ENCODE data around the gene ANKRD34C.

- no peak for TF ChIP-seq JUN (IDR thresholded peaks at IDR 0.05)
- TF ChIP-seq CTCF (IDR thresholded peaks at IDR 0.05): no peak
- TF ChIP-seq NPAS2 (CRISPR knock-in tag; IDR thresholded peaks at IDR 0.05; ENCODE audit: borderline replicate concordance): no peak
- no peak for TF ChIP-seq POLR2A (IDR thresholded peaks at IDR 0.05; ENCODE audit: low read length)
- no peak for TF ChIP-seq HOXA7 (CRISPR knock-in tag; IDR thresholded peaks at IDR 0.05)
- TF ChIP-seq RFX5 (IDR thresholded peaks at IDR 0.05): no peak
- no peak for TF ChIP-seq HOXB13 (CRISPR knock-in tag; IDR thresholded peaks at IDR 0.05; ENCODE audit: low read depth)
- TF ChIP-seq EP300 (IDR thresholded peaks at IDR 0.05): no peak
- no peak for TF ChIP-seq USF2 (IDR thresholded peaks at IDR 0.05)
- no peak for TF ChIP-seq MAZ (IDR thresholded peaks at IDR 0.05; ENCODE audit: borderline replicate concordance, low read depth, low read length)
- no peak for TF ChIP-seq HMGXB4 (CRISPR knock-in tag; IDR thresholded peaks at IDR 0.05; ENCODE audit: borderline replicate concordance)
- no peak for TF ChIP-seq REST (IDR thresholded peaks at IDR 0.05)
These were observed 16.4 kb upstream of the ANKRD34C start for GRCh38 chr15:79265987-79266579.
